ENCODE results near the gene ADAMTS18. TPM values are rescaled to one million over a fixed set of nuclear protein-coding genes. Genes with fewer than 3 reads are reported as not detected.

The ADAMTS18 gene
- total RNA-seq, 6 experiments from 2014 or later, result not detected

DNA sequence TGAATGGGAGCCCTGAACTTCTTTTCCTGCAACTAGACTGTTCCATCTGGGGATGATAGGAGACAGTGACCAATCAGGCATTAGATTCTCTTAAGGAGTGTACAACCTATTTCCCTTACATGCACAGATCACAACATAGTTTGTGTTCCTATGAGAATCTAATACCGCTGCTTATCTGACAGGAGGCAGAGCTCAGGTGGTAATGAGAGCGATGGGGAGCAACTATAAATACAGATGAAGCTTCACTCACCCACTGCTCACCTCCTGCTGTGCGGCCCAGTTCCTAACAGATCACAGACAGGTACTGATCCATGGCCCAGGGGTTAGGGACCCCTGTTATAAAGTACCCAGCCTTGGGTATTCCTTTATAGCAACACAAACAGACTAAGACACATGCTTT, 17.4 kb upstream of the ADAMTS18 start:
- no peak overlapping the region for H3K27ac Mint-ChIP-seq
- no peaks in the 10 kb centered on the region for H3K4me1 Mint-ChIP-seq (ENCODE audit: low read depth)
- H3K36me3 Mint-ChIP-seq (ENCODE audit: low read depth), result no peaks in the 10 kb centered on the region; the same call in 1 of the 2 replicates
- no peak for TF ChIP-seq CTCF (IDR thresholded peaks at IDR 0.05)
- H3K9me3 Mint-ChIP-seq, result peaks cover 76% of the 10 kb centered on the region
- no peaks in the 10 kb centered on the region; the same call in 1 of the 2 replicates for H3K27me3 Mint-ChIP-seq (ENCODE audit: insufficient read depth)
- no peak for DNase-seq
- no peak overlapping the region for H3K4me3 Mint-ChIP-seq

DNA sequence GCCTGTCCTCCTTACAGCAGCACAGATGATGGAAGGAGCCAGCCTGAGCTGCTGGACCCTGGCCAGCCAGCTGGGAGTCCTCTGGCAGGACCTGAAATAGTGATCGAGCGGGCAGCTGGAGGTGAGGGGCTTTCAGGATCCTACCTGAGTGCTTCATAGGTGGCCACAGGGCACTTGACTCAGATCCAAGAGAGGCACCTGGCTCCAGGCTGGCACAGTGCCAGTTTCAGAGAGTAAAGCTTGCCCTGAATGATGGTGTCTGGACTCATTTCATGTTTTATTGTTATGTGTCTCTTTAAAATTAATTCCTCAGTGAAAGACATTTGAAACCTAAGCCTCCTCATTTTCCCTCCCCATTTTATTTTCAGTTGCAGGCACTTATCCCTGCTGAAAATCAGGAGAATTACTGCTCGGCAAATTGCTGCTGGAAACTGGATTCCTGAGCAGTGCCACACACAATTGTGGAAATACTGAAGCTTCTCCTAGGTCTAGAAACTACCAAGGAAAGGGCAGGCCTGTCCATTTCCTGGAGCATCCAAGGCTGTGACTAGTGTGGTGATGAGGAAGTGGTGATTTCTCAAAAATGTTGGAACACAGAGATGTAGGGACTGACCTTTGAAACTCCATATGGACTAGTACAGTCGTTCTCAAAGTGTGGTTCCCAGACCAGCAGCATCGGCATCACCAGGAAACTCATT, 16.1 kb upstream of the ADAMTS18 start:
- Mint-ChIP-seq H3K4me1 (ENCODE audit: low read depth) (no peaks in the 10 kb centered on the region), H3K27me3 (ENCODE audit: insufficient read depth) (no peaks in the 10 kb centered on the region; the same call in 1 of the 2 replicates)
- TF ChIP-seq CTCF (IDR thresholded peaks at IDR 0.05), result no peak

DNA sequence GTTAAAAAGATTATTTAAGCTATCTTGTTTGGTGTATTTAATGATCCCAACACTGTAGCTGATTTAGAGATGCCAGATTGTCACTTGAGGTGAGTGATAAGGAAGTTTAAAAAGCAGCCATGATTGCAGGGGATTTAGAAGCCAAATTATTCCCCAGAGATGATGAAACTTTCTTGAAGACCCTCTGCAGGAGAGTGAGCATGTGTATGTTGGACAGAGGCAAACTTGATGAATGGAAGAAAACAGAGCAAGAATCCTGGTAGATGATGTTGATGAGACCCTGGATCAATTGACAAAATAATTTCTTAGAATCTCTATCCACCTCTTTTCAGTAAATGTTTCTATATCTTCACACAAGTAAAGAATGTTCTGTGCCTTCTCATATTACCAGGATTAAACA, 14.4 kb upstream of the ADAMTS18 start:
- Mint-ChIP-seq H3K36me3 (ENCODE audit: low read depth) (no peaks in the 10 kb centered on the region; the same call in 1 of the 2 replicates), H3K27ac (no peak overlapping the region), H3K4me1 (ENCODE audit: low read depth) (no peaks in the 10 kb centered on the region), H3K27me3 (ENCODE audit: insufficient read depth) (no peaks in the 10 kb centered on the region; the same call in 1 of the 2 replicates), H3K4me3 (no peak overlapping the region), H3K9me3 (peaks cover 70% of the 10 kb centered on the region)
- TF ChIP-seq CTCF (IDR thresholded peaks at IDR 0.05), result no peak
- DNase-seq, result no peak

More for the DNA sequence above, 16.1 kb upstream of the ADAMTS18 start:
- no peak overlapping the region for H3K4me3 Mint-ChIP-seq
- no peaks in the 10 kb centered on the region; the same call in 1 of the 2 replicates for H3K36me3 Mint-ChIP-seq (ENCODE audit: low read depth)
- peaks cover 71% of the 10 kb centered on the region for H3K9me3 Mint-ChIP-seq
- H3K27ac Mint-ChIP-seq, result no peak overlapping the region
- DNase-seq, result no peak

- TF ChIP-seq CTCF (IDR thresholded peaks at IDR 0.05), result no peak
- no peaks in the 10 kb centered on the region; the same call in 1 of the 2 replicates for H3K27me3 Mint-ChIP-seq (ENCODE audit: insufficient read depth)
- no peak overlapping the region for H3K4me3 Mint-ChIP-seq
- no peak for DNase-seq
- H3K36me3 Mint-ChIP-seq (ENCODE audit: low read depth), result no peaks in the 10 kb centered on the region; the same call in 1 of the 2 replicates
- peaks cover 64% of the 10 kb centered on the region for H3K9me3 Mint-ChIP-seq
- H3K4me1 Mint-ChIP-seq (ENCODE audit: low read depth), result no peaks in the 10 kb centered on the region
- no peak overlapping the region for H3K27ac Mint-ChIP-seq
These were observed 10.5 kb upstream of the ADAMTS18 start for GRCh38 chr16:77445324-77445723.

DNA sequence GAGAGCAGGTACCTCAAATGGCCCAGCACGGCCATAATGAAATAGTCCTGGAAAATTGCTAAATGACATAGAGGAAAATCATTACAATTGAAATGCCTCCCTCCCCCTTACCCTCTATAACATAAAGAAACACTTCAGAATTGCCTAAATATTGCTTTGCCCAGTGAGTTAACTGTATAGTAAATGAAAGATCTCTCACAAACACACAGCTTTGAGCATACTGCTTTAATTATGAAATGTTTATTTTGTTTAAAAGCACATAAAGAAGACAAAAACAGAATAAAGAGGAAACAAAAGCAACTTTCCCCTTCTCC, 9.3 kb upstream of the ADAMTS18 start:
- no peaks in the 10 kb centered on the region for H3K4me1 Mint-ChIP-seq (ENCODE audit: low read depth)

More for the DNA sequence above, 9.3 kb upstream of the ADAMTS18 start:
- no peak overlapping the region for H3K4me3 Mint-ChIP-seq
- H3K27ac Mint-ChIP-seq, result no peak overlapping the region
- no peak for DNase-seq
- peaks cover 59% of the 10 kb centered on the region for H3K9me3 Mint-ChIP-seq
- H3K36me3 Mint-ChIP-seq (ENCODE audit: low read depth), result no peaks in the 10 kb centered on the region
- TF ChIP-seq CTCF (IDR thresholded peaks at IDR 0.05), result no peak
- H3K27me3 Mint-ChIP-seq (ENCODE audit: insufficient read depth), result no peaks in the 10 kb centered on the region
